ENCODE measurements around the gene HEBP1.
A peak's percentile ranks its signal among the peaks of the same experiment; 100 is the strongest.

HEBP1 gene

DNA sequence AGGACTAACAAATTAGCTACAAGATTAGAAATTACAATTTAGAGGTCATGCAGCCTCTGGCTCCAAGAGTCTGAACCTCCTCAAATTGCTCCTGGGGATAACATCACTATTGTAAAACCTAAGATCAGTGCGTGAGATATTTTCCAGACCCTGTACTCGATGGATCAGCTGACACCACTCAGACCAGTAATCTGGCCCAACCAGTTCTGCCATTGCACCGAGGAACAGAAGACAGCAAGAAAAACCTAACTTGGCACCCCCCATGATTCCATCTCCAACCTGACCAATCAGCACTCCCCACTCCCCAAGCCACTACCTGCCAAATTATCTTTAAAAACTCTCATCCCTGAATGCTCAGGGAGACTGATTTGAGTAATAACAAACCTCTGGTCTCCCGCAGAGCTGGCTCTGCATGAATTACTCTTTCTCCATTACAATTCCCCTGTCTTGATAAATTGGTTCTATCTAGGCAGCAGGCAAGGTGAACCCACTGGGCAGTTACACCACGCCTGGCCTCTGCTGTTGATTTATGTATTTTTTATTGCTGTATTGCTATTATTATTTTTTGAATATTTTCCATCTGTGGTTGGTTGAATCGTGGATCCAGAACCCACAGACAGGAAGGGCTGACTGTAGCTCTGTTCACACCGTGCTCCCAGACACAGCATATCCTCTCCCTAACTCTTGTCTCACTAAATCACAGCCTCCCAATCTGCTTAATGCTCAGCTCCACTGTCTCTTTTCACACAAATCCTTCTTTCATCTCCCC is 9.2 kb downstream of the HEBP1 start:
- DNase-seq (ENCODE audit: low spot score) = no peak

DNA sequence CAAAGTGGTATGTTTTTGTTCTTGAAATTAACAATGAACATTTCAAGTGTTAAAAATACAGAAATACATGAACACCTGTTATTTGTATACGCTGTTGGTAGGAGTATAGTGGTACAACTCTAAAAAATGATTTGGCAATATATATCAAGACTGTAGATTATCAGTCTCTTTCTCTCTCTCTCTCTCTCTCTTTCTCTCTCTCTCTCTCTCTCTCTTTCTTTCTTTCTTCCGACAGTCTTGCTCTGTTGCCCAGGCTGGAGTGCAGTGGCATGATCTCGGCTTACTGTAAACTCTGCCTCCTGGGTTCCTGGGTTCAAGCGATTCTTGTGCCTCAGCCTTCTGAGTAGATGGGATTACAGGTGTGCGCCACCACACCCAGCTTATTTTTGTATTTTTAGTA is 12.6 kb downstream of the HEBP1 start:
- no peak for DNase-seq (ENCODE audit: low spot score)

DNA sequence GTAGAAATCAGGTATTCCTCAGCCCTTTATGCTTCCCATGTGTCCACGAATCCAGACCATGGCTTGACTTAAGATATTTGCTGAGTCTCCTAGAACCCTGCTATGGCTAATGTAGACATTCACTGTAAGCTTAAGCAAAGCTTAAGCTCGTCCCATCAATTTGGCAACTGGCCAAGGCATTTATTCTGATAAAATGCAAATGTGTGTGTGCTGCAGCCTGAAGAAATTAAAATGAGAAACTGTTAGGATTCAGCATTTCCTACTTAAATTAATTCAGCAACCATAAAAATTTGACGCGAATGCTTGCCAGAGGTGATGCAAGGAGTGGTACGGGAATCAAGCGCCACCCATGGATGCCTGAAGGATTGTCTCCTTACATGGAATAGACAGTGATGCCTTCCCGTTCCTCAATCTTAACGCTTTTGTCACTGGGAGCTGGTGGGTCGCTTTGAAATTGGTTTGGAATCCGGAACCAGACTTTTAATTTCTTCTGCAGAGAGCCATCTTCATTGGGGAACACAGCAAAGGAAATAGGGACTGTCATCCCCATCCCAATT is 13.2 kb downstream of the HEBP1 start:
- no peak for DNase-seq (ENCODE audit: low spot score)

DNA sequence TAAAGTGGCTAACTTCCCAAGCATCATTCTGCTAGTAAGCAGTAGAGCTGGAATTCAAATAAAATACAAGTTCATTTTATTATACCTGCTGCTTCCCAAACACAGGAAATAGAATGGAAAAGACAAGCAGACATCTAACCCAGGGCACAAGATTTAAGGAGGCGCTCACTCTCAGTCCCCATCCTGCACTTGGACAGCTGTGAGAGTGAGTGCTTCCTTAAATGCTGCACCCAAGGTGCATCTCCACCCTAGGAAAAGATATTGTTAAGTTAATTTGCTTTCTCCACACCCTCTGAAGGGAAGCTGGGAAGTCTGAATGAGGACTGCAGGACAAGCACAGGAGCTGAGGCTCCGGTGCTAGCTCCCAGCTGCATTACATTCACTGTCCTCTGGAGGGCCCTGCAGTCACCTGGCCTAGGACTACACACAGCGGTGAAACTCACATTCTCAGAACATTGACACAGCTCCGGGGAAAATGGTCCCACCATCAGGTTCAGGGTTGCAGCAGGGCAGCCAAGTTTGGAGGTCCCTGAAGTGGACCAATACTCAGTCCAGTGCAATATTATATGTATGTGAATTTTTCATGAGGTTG is 14.2 kb downstream of the HEBP1 start:
- DNase-seq (ENCODE audit: low spot score) = peak; percentile 25

DNA sequence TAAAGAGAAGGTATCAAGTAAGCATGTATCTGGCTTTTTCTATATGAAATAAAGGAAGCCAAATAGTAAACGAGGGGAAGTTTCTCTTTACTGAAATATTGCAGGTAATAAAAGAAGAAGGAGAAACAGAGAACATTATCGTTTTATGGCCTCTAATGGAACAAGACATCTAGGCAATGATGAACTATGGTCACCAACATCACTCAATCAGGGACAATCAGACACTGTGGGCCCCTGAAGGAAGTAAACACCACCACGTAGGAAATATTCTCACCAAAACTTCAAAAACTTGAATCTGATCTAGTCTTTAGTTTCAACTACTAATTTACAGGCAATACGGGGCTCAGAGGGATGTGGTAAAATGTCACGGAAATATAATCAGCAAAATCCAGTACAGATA is 15.9 kb downstream of the HEBP1 start:
- DNase-seq (ENCODE audit: low spot score) = no peak

DNA sequence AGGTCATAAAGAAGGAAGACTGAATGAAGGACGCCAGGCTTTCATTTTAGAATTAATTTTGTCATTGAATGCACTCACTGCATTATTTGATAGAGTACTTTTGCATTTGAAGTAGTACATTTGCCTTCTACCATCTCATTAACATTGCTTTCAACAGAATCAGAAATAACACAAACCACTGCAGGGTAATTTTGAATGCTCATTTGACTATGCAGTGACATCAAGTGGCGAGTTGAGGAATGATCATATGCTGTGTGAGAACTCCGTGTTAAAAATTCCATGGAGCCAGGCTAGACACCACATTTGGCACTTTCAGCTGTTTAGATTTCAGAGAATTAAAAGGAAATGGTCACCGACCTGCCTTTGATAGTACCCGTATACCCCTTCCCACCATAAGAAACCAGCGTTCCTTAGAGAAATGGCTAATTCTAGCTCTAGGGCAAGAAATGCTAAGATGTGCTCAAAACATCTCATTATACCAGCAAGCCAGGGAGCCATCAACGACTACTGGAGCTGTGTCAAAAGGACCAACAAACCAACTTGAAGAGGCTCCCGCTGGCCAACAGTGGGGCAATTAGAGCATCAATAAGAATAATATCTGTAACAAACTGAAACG is 16.5 kb downstream of the HEBP1 start:
- no peak for DNase-seq (ENCODE audit: low spot score)

DNA sequence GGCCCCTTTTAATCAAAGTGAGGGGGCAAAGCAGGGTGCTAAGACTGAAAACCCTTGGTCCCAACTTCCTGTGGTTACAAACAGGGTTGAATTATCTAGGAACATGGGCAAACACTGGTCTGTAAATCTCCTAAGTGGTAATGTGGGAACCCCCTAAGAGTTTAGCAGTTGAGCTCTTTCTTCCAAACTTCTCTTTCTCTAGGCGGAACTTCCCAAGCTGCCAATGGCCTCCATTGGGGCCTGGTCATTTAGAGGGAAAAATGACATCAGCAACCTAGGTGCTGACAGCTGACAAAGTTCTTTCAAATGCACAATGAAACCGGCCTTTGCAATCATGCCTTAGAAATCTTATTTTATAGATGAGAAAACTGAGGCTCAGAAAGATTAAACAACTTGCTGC is 17.7 kb downstream of the HEBP1 start:
- DNase-seq (ENCODE audit: low spot score) = no peak

DNA sequence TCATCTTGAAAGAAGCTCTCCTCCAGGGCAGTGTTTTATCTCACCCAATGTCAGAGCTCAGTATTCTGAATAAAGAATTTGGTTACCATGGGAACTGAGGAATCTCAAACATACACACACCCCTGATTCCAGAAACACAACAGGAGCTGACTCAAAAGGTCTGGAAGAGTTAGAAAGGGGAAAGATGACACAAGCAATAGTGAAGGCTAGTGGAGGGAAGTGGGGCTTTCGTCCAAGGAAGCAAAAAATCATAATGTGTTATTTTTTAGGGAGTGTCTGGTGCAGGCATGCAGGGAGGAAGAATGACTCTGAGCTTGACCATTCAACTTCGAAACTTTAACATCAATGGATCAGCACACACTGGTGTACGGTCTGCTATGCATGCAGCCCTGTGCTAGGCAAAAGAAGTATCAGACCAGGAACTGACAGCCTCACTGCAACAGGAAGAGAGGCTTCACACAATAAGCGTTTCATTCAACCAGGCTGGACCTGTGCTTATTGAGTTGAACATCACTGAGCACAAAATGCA is 20.3 kb downstream of the HEBP1 start:
- DNase-seq (ENCODE audit: low spot score) = no peak

DNA sequence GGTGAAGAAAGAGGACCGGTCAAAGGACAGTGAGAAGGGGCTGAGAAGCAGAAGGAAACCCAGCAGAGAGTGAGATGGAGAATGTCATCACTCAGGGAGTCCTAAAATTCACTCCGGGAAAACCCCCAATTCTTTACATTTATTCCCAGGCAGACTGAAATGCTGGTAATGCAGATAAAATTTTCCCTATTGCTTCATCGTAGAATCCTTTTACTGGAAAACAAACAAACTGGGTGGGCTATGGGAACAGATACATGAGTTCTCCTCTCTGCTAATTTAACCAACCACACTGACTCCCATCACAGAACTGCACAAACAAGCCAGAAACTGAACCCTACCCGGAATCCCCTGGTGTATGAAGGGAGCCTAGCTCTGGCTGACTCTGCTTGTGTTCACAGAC is 20.9 kb downstream of the HEBP1 start:
- no peak for DNase-seq (ENCODE audit: low spot score)

DNA sequence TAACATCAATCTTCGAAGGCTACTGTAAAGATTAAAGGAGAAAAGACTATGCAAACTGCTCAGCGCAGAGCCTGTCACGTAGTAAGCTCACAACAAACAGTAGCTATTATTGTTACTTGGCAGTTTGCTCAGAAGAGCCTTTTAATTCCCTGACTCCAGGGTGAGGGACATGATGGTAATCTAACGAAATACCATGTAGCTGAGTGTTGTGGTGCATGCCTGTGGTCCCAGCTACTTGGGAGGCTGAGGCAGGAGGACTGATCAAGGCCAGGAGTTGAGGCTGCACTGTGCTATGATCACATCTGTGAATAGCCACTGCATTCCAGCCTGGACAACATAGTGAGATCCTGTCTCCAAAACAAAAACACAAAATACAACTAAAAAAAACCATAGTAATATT is 22.8 kb downstream of the HEBP1 start:
- no peak for DNase-seq (ENCODE audit: low spot score)

DNA sequence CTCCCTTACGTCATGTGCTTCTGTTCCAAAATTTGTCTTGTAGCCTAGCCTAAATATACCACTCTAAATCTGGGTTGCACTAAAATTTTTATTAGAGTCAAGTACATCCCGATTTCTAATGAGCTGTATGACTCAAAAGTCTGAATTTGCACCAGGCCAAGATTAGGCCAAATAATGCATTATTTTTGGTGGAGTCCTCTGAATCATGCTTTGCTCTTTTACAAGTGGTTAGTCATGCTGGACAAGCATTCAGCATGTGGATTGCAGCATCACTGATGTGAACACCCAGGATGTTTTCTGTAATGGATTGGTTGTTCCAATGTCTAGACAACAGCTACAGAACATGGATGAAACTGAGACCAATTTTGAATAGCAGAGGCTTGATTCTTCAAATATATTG is 23.7 kb downstream of the HEBP1 start:
- DNase-seq (ENCODE audit: low spot score) = no peak

DNA sequence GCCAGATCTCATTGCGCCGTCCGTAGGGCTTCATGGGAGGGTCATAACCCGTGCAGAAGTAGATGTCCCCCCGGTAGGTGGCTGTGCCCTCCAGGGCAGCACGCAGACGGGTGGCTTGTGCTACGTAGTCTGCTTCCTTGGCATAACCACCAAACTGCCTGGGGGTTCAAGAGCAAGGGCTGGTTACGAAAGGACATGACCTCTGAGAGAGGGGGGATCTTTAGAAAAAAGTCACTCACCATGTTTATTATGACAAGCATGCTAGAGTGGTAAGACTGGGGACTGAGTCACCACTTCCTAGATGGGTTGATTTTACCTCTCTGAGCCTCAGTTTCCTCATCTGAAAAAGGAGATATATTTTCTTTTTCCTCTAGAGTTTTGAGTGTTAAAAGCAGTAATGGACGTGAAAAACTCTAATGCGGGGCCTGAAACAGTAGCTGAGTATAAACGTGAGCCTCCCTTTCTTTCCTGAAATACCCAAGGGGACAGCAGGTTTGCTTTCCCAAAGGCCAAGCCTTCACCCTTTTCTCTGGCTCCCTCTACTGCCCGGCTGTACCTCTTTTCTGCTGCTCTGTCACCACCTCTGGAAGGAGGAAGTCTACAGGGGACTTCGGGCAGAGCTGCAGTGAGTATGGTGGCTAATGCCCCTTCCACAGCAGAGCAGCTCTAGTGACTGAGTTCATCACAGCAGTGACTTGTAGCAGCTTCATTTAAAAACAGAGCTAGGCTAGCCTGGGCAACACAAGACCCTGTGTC is 24.6 kb downstream of the HEBP1 start:
- no peak for DNase-seq (ENCODE audit: low spot score)

DNA sequence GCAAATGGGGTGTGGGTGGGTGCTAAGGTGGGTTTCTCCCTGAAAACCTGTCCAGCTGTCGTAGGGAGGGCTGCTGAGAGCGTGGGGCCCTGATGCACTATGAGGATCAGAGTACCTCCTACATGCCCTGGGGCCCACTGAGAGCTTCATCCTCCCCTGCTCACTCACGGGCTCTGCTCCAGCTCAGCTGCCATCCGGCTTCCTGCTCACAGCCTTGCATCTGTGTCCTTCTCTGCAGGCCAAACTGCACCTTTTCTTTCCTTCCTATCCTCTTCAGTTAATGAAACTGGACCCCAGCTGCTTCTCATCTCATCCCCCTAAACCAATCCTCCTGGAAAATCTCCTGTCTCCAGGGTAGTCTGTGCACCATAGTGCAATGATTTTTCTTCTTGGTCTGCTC is 25.9 kb downstream of the HEBP1 start:
- no peak for DNase-seq (ENCODE audit: low spot score)

DNA sequence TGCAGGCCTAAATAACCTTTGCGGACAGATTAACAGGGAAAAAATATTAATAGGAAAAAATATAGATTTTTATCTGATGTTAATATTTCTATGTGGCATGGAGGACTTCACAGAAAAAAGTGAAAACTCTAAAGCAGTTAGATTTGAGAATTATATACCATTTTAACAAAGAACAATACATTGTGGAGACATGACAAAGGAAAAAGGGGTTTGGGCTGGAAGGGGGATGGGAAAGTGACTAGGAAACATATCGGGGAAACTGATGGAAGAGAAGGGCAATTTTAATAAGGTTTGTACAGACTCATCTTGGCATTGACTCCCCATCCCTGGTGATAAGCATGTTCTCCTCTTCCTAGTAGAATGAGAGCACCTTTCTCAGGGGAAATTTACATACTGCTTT is 27.0 kb downstream of the HEBP1 start:
- DNase-seq (ENCODE audit: low spot score) = no peak

DNA sequence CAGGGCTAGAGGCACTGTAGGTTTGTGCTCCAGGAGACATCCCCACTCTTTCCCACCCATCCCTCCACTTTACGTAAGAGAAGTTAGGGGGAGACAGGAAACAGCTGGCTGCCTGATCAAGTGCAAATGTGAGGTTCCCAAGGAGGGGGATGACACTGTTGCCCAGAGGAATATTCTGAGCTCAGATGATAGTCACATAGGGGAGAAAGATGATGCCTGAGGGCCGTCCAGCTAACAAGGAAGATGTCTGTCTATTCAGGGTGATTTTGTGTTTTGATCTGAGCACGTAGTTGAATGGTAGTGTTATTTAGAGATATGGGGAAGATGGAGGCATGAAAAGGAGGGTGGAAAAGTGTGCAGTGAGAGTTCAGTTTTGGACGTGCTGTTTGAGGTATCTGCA is 34.2 kb downstream of the HEBP1 start:
- DNase-seq (ENCODE audit: low spot score) = no peak

DNA sequence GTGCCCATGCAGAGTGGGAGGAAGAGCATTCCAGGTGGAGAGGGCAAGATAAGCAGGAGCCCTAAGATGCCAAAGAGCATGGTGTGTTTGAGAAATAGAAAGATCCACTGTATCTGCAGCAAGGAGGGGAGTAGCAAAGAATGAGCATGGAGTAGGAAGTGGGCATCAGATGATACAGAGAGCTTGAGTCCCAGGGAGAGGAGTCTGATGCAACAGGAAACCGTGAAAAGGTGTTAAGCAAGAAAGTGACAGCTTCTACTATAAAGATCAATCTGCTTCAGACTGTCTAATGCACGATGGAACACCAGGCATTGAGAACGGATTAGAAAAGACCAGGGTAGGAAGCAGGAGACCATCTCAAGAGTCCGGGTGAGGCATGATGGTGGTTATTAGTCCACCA is 35.8 kb downstream of the HEBP1 start:
- no peak for DNase-seq (ENCODE audit: low spot score)

DNA sequence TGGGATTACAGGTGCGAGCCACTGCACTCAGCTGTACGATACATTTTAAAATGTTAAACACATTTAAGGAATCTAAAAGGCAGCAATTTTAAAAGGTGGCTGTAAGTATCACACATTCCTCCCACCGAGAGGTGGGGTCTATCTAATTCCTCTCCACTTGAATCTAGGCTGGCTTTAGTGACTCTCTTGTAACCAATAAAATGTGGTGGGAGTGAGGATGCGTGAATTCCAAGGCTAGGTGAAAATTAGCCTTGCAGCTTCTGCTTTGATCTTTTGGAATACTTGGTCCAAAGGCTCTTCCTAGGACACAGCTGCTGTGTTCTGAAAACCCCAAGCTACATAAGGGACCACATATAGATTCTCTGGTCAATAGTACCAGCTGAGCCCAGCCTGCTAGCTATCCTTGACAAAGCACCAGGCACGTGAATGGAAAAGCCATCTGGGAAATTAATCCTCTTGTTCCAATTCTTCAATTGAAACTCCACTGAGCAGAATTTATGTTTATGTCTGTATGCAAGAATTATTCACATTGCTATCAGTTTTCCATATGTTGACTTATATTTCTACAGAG is 39.3 kb downstream of the HEBP1 start:
- DNase-seq (ENCODE audit: low spot score) = no peak

DNA sequence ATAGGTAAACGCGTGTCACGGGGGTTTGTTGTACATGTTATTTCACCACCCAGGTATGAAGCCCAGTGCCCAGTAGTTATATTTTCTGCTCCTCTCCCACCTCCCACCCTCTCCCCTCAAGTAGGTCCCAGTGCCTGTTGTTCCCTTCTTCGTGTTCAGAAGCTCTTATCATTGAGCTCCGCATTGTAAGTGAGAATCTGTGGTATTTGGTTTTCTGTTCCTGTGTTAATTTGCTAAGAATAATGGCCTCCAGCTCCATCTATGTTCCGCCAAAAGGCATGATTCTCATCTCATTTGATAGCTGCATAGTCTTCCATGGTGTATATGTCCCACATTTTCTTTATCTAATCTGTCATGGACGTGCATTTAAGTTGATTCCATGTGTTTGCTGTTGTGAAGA is 41.2 kb downstream of the HEBP1 start:
- DNase-seq (ENCODE audit: low spot score) = no peak

DNA sequence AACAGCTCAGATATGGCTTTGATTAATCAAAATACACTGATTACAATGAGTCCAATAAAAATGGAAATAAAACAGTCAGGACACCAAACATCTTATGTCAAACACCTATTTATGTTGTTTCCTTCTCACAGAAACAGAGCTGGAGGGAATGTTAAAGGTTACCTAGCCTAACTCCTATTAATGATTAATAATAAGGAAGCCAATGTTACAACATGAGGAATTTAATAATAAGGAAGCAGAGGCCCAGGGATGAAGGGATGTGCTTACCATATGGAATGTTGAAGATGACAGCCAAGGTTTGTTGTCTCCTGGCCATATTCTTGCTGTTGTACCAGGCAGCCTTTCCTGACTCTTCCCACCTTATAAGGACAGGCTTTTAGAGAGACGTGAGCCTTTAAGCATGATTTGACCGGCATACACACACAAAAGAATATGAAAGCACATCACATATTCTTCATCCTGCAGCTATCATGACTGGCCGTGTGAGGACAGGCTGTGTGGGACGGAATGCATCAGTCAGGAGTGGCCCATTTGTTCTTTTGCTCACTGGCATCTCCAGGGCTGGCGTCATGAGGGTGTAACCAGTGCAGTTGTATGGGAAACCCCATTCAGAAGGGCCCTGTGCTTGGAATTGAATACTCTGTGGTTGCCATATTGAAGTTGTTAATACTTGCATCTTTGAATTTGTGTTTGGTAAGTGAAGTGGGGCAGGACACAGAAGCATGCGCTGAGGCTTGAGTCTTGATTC is 45.0 kb downstream of the HEBP1 start:
- no peak for DNase-seq (ENCODE audit: low spot score)

DNA sequence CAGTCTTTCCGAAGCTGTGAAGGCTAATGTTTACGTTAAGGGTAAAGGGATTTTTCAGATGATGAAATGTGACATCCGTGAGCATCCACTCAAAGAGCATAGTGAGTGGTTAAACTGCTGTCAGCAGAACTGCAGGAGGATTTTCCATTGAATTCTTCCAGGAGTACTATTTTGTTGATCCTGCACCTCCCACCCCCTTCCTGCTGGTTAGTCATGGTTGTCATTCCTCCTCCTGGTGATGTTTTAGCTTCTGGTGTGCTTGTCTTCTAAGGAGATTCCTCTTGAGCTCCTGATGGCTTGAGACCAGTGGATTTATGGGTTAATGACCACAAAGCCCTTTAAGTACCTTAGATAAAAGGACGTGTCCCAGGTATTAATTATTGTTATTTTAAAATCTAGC is 45.7 kb downstream of the HEBP1 start:
- no peak for DNase-seq (ENCODE audit: low spot score)

DNA sequence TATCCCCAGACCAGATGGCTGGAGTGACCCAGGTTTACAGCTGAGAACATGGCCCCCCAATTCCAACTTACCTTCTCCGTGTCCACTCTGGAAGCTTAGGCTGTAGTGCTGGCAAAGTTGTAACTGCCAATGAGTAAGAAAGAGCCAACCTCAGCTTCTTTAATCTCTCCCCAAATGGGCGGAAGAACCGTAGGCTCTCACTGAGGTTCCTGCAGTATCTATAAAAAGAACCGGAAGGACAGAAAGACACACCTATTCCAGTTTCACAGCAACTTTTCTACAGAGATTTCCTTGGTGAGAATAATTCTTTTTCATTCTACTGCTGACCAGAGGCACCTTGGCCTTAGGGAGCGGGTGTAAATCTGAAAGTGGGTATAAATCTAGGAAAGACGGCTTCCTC is 48.0 kb downstream of the HEBP1 start, which contains the start of gene GPRC5D:
TSS of gene GPRC5D (minus strand) at position 135 of the 400 bp plus-strand sequence. CDS start 1,786 bp downstream, outside the sequence.
- no peak for DNase-seq (ENCODE audit: low spot score)
